A172 (cell line): Measurements from ENCODE around the gene NR0B2. TPM values are rescaled to one million over a fixed set of nuclear protein-coding genes. Genes with fewer than 3 reads are reported as not detected.
A peak's percentile ranks its signal among the peaks of the same experiment; 100 is the strongest.

Experiments
- DNase-seq: peaks from one replicate; pipeline ENCODE4 v3.0.0-alpha.2; 2015; ENCODE audit warnings: low spot score
- total RNA-seq: library from RNA; depleted of rRNA; stranded (reverse); fragments of >200 nt; shearing (Covaris generic); gene quantifications from 2 replicates; pipeline ENCODE4 v1.2.3, GENCODE V29; 2014

Gene NR0B2
- total RNA-seq, 1 experiment from 2014 or later = not detected

DNA sequence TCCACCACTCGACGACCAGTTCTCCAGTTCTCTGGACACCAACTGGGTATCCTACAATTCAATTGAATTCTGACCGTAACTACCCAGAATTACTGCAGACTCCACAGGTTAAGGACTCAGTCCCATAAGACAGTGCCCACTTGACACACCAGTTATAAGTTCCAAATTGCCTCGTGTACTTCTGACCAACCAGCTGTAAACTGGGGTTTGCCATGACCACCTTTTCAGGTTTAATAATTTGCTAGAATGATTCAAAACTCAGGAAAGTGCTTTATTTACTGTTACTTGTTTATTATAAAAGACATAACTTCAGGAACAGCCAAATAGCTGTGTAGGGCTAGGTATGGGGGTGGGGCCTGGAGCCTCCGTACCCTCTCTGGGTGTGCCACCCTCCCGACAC, 23.0 kb upstream of the NR0B2 start:
- no peak for DNase-seq

- no peak for DNase-seq
Measured at GRCh38 chr1:26932531-26932930, 18.8 kb upstream of the NR0B2 start.

GRCh38 chr1:26923711-26924110, 9.9 kb upstream of the NR0B2 start:
- DNase-seq = peak; percentile 54

GRCh38 chr1:26922901-26923300, 9.1 kb upstream of the NR0B2 start:
- DNase-seq = no peak

- no peak for DNase-seq
Measured at GRCh38 chr1:26922431-26922729, 8.6 kb upstream of the NR0B2 start.

- DNase-seq = peak; percentile 85
Measured at GRCh38 chr1:26921540-26922430, 8.0 kb upstream of the NR0B2 start, which contains the start of gene NUDC. NUDC (plus strand) TSS chr1:26921743; CDS start chr1:26921849, 106 bp downstream.

DNA sequence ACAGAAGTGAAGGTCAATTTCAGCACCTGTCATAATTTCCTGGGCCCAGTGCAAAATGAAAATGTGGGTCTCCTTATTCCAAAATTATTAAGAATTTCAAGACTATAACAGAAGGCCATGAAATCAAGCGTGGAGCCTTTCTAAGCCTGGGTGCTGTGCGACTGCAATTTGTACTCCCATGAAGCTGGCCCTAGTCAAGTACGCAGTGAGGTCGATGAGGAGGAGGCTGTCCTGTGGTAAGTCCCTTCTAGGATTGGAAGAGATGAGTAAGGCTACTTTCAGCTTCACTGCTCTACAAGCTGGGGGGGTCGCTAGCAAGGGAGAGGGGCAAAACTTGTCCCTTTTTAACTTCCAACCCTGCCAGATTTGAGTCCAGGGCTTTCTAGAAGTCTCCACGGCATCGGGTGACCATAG, 7.4 kb upstream of the NR0B2 start:
- DNase-seq = no peak

DNA sequence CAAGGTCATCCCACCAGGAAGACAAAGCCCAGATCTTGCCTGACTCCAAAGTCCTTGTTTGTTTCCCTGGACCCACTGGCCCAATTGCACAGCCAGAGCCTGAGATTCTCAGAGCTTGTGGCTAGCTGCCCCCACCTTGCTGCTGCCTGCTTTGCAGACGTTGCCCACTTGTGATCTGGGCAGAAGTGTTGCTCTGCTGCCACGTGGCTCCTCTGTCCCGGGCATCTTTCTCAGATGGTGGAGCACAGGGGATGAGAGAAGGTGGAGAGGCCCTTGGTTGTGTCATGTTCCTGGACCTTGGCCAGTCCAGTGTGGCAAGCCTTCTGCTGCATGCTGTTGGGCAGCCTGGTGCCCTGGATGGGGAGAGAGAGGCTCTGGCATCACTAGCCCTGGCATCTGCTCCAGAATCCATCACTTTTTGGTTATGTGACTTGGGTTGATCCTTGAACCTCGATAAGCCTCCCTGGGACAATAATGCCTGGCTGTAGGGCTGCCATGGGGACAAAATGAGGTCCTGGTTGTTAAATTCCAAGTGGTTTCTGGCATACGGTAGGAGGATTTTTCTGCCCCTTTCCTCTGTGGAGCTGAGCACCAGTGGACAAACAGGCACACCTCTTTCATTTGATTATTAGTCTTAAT, 1.5 kb upstream of the NR0B2 start:
- no peak for DNase-seq

DNA sequence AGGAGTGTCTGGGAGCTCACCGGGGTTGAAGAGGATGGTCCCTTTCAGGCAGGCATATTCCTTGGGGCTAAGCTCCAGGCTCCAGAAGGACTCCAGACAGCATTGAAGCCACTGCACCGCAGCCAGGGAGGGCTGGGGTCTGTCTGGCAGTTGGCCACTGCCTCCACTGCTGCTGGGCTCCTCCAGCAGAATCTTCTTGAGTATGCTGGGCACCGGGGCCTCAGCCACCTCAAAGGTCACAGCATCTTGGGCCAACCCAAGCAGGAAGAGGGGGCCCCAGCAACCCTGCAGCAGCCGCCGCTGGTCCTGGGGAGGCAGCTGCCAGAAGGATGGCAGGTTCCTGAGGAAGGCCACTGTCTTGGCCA, 404 bp downstream of the NR0B2 start:
- no peak for DNase-seq

- DNase-seq = no peak
Measured at GRCh38 chr1:26912147-26912490, 1.7 kb downstream of the NR0B2 start.

GRCh38 chr1:26911399-26912146, 2.2 kb downstream of the NR0B2 start:
- DNase-seq = no peak

DNA sequence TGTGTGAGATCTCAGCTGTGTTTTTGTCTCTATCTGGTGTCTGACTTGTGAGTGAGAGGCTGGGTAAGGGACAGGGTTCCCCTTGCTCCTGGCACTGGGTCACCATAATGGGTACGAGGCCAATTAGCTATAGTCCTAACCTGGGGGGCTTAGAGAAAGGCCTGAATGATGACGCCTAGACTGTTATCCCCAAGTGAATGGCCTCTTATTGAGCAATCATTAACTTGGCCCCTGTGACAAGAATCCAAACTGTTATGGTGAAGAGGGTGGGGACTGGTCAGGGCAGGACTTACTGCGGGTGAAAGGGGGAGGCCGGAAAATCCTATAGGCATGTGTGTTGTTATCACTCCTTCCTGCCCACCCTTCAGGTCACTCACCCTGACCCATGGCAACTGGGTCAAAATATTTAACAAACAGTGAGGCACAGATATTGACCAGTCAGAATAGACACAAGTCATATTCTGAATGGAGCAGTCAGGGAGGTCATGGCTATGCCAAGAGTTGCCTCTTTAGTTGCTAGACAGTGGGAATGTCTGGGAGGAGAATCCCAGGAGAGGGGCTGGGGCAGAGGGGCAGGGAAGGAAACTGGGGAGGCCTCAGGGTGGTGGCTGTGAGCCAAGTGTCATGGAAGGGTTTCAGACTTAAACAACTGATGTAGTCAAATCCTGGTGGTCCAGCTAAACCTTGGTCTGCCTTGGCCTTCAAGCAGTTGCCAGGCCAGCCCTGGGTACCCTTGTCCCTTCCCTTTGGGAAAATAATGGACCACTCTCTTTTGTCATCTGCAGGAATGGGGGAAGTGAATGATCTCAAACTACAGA, 3.2 kb downstream of the NR0B2 start:
- DNase-seq = no peak

DNA sequence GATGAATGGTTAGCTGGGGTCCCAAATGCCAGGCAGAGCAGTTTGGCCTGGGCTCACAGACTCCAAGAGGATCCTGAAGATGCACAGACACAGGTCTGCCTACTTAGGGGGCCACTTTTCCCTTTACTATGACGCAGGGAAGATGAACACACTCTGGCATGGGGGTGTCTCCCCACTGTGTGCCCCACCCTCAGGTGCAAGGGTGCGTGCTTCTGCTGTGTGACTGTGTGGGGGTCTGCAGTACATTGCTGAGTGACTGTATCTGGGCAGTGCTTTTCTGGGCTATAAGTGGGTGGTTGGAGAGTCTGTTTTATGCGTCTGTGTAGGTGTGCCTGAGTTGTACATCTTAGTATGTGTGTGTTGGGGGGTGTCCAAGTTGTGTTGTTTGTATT, 3.8 kb downstream of the NR0B2 start:
- no peak for DNase-seq

DNA sequence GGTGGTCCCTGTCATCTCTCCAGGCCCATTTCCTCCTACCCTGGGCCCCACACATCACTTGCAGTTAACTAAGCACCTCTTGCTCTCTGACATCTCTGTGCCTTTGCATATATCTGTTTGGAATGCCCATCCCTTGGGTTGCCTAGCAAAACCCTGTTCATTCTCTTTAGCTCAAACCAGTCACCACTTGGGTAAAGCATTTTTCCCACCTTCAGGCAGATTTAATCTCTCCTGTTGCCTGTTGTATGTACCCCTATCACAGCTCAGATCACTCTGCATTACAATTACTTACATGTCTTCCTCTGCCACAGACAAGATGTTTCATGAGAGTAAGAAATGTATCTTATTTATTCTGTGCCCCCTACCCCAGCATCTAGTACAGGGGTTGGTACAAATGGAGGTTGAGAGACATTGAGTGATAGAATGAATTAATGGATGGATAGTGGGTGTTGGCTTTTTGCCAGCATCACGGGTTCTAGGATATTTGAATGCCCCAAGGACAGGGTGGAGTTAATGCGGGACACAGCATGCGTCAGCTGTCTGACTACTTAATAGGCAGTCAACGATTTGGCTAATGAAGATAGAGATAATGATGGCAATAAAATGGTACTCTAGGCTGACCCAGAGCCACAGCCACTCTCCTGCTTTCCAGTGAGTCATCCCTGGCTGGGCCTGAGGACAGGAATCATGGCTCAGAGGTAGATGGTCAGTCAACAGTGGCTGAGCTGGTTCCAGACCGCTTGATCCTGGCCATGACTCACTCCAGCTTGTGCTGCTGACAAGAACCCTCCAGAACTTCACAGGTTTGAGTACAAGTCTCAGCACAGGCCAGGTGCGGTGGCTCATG, 6.5 kb downstream of the NR0B2 start:
- DNase-seq = peak; percentile 92

- no peak for DNase-seq
Measured at GRCh38 chr1:26900815-26901511, 12.8 kb downstream of the NR0B2 start.

GRCh38 chr1:26900001-26900814, 13.6 kb downstream of the NR0B2 start, which contains the start of gene GPATCH3:
GPATCH3 (minus strand) TSS chr1:26900467; CDS start chr1:26900442, 25 bp downstream.
- peak; percentile 81 for DNase-seq

DNA sequence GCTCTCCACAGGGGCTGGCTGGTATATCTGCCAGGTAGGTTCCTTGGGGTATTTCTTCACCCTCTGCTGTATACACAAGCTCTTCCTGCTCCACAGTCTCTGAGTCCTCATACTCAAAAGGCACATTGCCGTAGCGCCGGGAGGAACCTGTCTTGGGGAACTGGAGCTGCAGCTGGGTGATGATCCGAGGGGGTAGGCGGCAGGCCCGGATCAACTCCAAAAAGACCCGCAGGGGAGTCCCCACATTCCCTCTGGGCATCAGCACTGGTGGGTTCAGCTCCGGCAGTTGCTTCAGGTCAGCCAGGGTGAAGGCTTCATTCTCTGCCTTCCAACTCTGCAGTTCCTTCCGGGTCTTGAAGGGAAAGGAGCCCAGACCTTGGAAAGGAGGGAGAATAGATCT, 16.4 kb downstream of the NR0B2 start:
- DNase-seq = no peak

GRCh38 chr1:26894263-26894662, 19.5 kb downstream of the NR0B2 start:
- no peak for DNase-seq

DNA sequence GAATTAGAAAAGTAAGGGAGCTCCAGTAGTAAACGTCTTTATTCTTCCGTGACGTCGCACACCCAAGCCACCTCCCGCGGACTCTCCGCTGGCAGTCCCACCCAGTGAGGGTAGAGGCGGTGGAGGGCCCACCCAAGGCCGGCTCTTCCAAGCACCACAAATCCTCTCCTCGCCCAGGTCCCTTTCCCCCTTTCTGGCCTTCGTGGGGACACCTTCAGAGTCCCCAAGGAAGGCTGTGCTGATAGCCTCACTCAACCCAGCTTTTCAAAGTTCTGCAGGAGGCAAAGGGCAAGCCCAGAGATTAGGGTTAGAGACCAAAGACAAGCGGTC, 23.3 kb downstream of the NR0B2 start:
- no peak for DNase-seq
